Measurements from ENCODE around the gene TP53AIP1.
A peak's percentile ranks its signal among the peaks of the same experiment; 100 is the strongest.

The TP53AIP1 gene, protein sequence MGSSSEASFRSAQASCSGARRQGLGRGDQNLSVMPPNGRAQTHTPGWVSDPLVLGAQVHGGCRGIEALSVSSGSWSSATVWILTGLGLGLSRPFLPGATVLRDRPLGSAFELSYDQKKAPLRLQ

GRCh38 chr11:128942817-128943427 lies at the start of gene TP53AIP1:
TP53AIP1 (minus strand) TSS chr11:128942871; CDS start chr11:128937818, 5,053 bp downstream.
- no peak for DNase-seq

DNA sequence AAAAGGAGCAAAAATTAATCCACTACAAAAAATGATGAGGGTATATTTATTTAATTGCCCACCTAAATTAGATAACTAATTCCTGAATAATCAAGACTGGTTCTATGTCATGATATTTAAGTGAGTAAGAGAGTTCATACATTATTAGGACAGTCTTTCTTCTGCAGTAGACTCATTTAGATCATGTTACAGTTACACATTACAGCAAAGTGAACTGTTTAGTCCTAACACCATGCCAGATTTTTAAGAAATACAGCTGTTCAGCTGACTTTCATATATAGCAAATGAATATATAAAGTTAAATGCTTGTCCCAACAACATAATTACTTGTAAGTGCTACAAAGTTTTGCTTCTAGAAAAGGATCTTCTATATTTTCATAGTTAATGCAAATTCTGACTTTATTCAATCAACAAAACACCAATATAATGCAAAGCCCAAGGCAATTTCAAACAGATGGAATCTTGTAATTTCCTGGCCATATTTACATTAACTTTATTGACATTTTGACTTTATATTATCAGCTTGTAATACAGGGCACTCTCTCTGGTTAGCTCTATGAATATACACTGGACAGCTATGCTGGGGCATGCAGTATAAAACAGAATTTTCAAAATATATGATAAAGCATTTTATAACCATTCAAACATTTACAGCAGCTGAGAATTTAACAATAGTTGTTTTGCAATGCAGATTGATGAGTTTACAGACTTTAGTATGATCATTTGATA lies 45.7 kb upstream of the TP53AIP1 start:
- no peak for DNase-seq

- no peak for DNase-seq
Observed at GRCh38 chr11:128985880-128986279, 43.2 kb upstream of the TP53AIP1 start.

DNA sequence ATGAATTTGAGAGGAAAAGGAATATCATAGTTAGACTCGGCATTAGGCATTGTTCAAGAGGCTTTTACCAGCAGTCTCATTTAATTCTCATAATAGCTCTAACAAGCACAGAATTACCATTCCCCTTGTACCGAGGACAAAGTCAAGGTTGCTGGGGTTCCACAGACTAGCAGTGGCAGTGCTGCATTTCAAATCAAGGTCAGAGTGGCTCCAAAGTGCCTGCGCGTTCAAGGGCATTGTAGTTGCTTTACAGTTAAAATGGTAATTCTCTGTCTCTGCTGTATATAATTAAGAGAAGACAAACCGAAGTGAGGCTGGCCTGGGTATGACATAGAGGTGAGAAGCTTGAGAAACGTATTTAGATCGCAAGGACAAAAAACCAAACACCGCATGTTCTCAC lies 40.4 kb upstream of the TP53AIP1 start:
- no peak for DNase-seq

- DNase-seq, result no peak
Observed at GRCh38 chr11:128981254-128981653, 38.6 kb upstream of the TP53AIP1 start.

DNA sequence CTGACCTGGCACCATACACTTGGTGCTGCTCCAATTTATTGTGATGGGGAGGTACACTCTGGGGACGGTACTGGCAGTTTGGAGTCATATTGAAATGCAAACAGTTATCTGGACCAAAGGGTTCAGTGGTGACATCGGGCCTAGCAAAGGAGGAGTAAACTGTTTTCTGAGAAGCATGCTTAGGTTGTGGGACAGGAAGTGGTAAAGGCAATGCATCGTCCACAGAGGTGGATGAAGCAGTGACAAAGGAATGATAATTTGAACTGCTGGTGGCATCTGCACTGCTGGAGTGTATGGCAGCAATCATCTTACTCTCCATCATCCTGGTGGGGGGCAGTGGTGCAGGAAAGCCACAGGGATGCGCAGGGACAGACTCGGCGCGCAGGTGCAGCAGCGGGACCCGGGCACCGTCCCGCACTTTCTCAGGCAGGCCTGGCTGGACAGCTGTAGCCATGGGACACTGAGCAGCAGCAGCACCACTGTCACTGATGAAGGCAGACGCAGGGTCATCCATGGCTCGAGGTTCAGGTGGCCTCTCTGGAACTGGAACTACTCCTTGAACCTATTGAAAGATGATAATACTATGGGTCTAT lies 28.0 kb upstream of the TP53AIP1 start:
- DNase-seq, result no peak

GRCh38 chr11:128968916-128969315 lies 26.2 kb upstream of the TP53AIP1 start:
- DNase-seq, result no peak

- no peak for DNase-seq
Observed at GRCh38 chr11:128967578-128967977, 24.9 kb upstream of the TP53AIP1 start.

- no peak for DNase-seq
Observed at GRCh38 chr11:128965485-128965884, 22.8 kb upstream of the TP53AIP1 start.

- no peak for DNase-seq
Observed at GRCh38 chr11:128964463-128964930, 21.8 kb upstream of the TP53AIP1 start.

DNA sequence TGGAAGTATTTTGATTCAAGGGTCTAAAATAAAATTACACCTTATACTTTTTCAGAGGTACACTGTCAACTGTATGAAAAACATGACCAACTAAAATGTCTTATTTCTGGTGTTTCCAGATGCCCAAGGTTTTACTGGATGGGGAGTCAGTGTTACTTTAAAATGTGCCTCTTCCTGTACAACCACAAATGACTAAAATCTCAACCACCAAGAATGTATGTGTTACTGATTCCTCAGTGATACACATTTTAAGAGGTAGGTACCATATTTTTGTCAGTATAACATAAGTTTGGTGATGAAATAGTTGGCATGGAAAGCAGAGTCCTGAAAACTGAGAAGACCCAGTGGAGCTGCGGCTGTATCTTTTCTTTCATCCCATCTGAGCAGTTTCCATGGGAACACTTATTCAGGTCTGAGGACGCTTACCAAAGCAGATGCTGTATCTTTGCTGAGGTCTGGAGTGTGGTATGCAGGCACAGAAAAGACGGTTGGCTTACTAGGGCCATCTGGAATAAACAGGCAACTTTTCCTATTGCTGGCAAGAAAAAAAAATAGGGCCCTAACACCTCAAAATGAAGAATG lies 21.2 kb upstream of the TP53AIP1 start:
- DNase-seq, result no peak

- no peak for DNase-seq
Observed at GRCh38 chr11:128962896-128963295, 20.2 kb upstream of the TP53AIP1 start.

DNA sequence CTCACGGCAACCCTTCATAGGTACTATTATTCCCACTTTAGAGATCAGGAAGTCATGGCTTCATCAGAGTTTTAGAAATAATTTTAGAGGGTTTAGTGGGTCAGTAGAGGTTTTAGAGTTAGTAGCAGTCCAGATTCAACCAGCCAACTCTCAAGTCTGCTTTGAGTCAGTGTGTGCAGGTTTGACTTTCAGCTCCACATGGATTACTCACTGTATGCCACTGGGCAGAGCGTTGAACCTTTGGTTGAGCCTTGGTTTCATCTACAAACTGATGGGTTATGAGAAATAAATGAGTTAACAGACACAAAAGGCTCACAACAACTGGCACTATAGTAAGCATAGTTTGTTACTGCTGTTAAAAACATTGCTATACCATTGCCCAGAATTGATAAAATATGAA lies 19.0 kb upstream of the TP53AIP1 start:
- no peak for DNase-seq

DNA sequence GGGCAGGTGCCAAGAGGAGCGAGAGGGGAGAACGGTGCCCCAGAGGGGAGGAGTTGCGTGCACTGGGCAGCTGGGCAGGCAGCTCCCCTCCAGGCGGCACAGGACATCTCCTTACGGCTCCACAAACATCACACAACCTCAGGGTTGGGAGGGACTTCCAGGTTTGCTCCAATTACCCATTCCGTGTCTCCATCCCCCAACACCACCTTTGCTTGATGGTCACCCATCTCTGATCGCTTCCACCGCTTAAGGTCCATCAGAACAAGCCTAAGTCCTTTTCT lies 14.5 kb upstream of the TP53AIP1 start:
- DNase-seq, result no peak

- DNase-seq, result peak; percentile 79
Observed at GRCh38 chr11:128956401-128957201, 13.9 kb upstream of the TP53AIP1 start.

GRCh38 chr11:128955636-128956035 lies 13.0 kb upstream of the TP53AIP1 start:
- DNase-seq, result no peak

GRCh38 chr11:128953151-128953550 lies 10.5 kb upstream of the TP53AIP1 start:
- no peak for DNase-seq

DNA sequence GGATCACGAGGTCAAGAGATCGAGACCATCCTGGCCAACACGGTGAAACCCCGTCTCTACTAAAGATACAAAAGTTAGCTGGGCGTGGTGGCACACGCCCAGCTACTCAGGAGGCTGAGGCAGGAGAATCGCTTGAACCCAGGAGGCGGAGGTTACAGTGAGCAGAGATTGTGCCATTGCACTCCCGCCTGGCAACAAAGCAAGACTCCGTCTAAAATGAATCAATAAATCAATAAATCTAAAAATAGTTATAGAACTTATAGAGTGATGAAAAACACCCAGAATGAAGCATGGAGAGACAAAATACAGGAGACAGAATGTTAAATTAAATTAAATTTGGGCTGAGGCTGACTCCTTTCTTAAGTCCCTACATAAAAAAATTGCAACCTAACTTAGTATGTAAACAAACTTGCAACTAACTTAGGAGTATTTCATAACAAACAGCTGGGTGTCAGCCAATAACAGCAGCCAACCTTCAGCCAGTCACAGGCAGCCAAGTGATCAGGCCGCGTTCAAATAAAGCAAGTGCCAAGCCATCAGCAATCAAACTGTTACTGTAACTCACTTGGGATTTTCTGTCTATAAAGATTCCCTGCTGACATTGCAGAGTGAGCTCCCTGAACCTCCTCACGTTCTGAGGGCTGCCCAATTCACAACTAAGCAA lies 7.3 kb upstream of the TP53AIP1 start:
- DNase-seq, result no peak

- no peak for DNase-seq
Observed at GRCh38 chr11:128948583-128948982, 5.9 kb upstream of the TP53AIP1 start.

DNA sequence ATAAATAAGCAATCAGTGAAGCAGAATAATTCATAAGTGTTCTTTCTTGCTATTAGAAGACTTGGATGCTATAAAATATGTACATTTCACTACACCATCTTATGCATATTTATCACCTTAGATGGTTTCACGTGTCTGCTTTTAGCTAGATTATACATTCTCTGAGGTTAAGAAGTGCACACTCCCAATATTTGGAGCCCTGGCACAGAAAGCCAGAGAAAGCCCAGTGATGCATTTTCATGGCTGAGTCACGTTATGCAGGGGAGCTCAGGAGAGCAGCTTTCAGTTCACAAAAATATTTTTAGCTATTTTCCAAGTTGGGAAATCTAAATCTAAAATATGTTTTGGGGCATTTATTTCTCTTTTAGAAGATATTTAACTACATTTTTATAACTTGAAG lies 5.1 kb upstream of the TP53AIP1 start:
- no peak for DNase-seq

DNA sequence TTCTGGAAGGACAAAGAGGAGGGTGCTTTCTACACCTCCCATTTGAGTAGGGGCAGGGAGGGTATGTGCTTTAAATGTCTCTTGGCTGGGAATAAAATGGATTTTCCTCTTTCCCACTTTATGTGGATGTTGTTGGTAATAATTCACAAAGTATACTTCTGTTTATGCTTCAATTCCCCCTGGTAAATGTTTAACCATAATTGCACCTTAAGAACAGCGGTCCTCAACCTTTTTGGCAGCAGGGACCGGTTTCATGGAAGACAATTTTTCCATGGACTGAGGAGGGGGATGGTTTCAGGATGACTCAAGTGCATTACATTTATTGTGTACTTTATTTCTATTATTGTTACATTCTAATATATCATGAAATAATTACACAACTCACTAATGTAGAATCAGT lies 4.0 kb upstream of the TP53AIP1 start:
- DNase-seq, result no peak

GRCh38 chr11:128943428-128943976 lies 831 bp upstream of the TP53AIP1 start:
- DNase-seq, result no peak
